Urinary bladder (tissue), 4 donors: ENCODE data around the gene GMEB2. TPM values are rescaled to one million over a fixed set of nuclear protein-coding genes. Genes with fewer than 3 reads are reported as not detected.
"Not testable (repeated sequence)": the region's sequence is repeated elsewhere in the genome, so short reads cannot be mapped to it uniquely, and the experiment has no call there.

Source experiments
- DNase-seq: peaks from one replicate; pipeline ENCODE4 v3.0.0-alpha.2; 2015; ENCODE audit errors: extremely low spot score
- H3K27ac ChIP-seq: one replicate; pipeline ENCODE4 v1.5.1; 2013; ENCODE audit warnings: low read depth, mild to moderate bottlenecking, moderate library complexity
- H3K36me3 ChIP-seq: one replicate; pipeline ENCODE4 v1.6.1; 2013; ENCODE audit warnings: mild to moderate bottlenecking, moderate library complexity; ENCODE audit not compliant: insufficient read depth
- H3K4me1 ChIP-seq: one replicate; pipeline ENCODE4 v1.6.1; 2013; ENCODE audit warnings: mild to moderate bottlenecking, moderate library complexity; ENCODE audit not compliant: insufficient read depth
- H3K4me3 ChIP-seq: one replicate; pipeline ENCODE4 v1.5.1; 2013; ENCODE audit warnings: low read depth, low read length
- WGBS: extraction: QIAGEN DNeasy Blood & Tissue Kit; methylation state at CpG from one replicate; pipeline ENCODE4 v1.1.7; 2013; 5-methylcytosine and 5-hydroxymethylcytosine counted together
- polyA plus RNA-seq: library from polyadenylated mRNA; stranded (reverse); fragments of 200-250 nt; gene quantifications from one replicate; pipeline ENCODE4 v1.2.3, GENCODE V29; 2013
- total RNA-seq: library from RNA; depleted of rRNA; stranded (reverse); fragments of >200 nt; gene quantifications from one replicate; pipeline ENCODE4 v1.2.3, GENCODE V29; 2014
- donor health status: healthy with polysubstance abuse.
- donor health status: healthy.

GMEB2 gene
- total and polyA plus RNA-seq, 2 donors: 7.7 to 12.1 TPM

- not testable (repeated sequence) for H3K4me1 ChIP-seq, H3K36me3 ChIP-seq, H3K27ac ChIP-seq, DNase-seq, H3K4me3 ChIP-seq
- 79% methylated on average over 8 of the region's 8 CpGs for WGBS
Measured at GRCh38 chr20:63601679-63602078, 25.2 kb downstream of the GMEB2 start.

- Histone ChIP-seq H3K36me3 (peaks cover 9% of the 10 kb centered on the region), H3K27ac (no peak overlapping the region), H3K4me1 (no peaks in the 10 kb centered on the region), H3K4me3 (no peak overlapping the region)
- WGBS: 90% methylated on average over 27 of the region's 27 CpGs
- no peak for DNase-seq
Measured at GRCh38 chr20:63599396-63600050, 27.4 kb downstream of the GMEB2 start.

- no peaks in the 10 kb centered on the region for H3K4me1 ChIP-seq
- H3K36me3 ChIP-seq: peaks cover 7% of the 10 kb centered on the region
- 87% methylated on average over 33 of the region's 33 CpGs for WGBS
- no peak overlapping the region for H3K27ac ChIP-seq
- no peak overlapping the region for H3K4me3 ChIP-seq
- no peak for DNase-seq
Measured at GRCh38 chr20:63598479-63599395, 28.2 kb downstream of the GMEB2 start.

GRCh38 chr20:63597651-63598478, 29.0 kb downstream of the GMEB2 start:
- Histone ChIP-seq H3K4me3 (no peak overlapping the region), H3K36me3 (peaks cover 7% of the 10 kb centered on the region), H3K27ac (no peak overlapping the region), H3K4me1 (no peaks in the 10 kb centered on the region)
- no peak for DNase-seq
- 89% methylated on average over 23 of the region's 23 CpGs for WGBS

GRCh38 chr20:63596423-63596822, 30.5 kb downstream of the GMEB2 start:
- Histone ChIP-seq H3K27ac (no peak overlapping the region), H3K4me3 (no peak overlapping the region), H3K4me1 (no peaks in the 10 kb centered on the region), H3K36me3 (peaks cover 3% of the 10 kb centered on the region)
- DNase-seq: no peak
- WGBS: 90% methylated on average over 6 of the region's 6 CpGs

- peaks cover 3% of the 10 kb centered on the region for H3K36me3 ChIP-seq
- H3K4me1 ChIP-seq: no peaks in the 10 kb centered on the region
- no peak overlapping the region for H3K27ac ChIP-seq
- DNase-seq: no peak
- 94% methylated on average over 30 of the region's 30 CpGs for WGBS
- H3K4me3 ChIP-seq: no peak overlapping the region
Measured at GRCh38 chr20:63595416-63596127, 31.3 kb downstream of the GMEB2 start.

- Histone ChIP-seq H3K4me1 (no peaks in the 10 kb centered on the region), H3K27ac (no peak overlapping the region), H3K36me3 (peaks cover 11% of the 10 kb centered on the region), H3K4me3 (no peak overlapping the region)
- 85% methylated on average over 10 of the region's 10 CpGs for WGBS
- DNase-seq: no peak
Measured at GRCh38 chr20:63594043-63594561, 32.8 kb downstream of the GMEB2 start.

GRCh38 chr20:63592661-63593060, 34.2 kb downstream of the GMEB2 start:
- Histone ChIP-seq H3K4me1 (no peaks in the 10 kb centered on the region), H3K36me3 (peaks cover 11% of the 10 kb centered on the region), H3K27ac (no peak overlapping the region), H3K4me3 (no peak overlapping the region)
- 95% methylated on average over 13 of the region's 13 CpGs for WGBS
- DNase-seq: no peak

- Histone ChIP-seq H3K27ac (no peak overlapping the region), H3K4me3 (no peak overlapping the region), H3K4me1 (no peaks in the 10 kb centered on the region), H3K36me3 (peaks cover 11% of the 10 kb centered on the region)
- DNase-seq: no peak
- WGBS: 95% methylated on average over 28 of the region's 28 CpGs
Measured at GRCh38 chr20:63591786-63592355, 35.0 kb downstream of the GMEB2 start.

GRCh38 chr20:63591147-63591533, 35.8 kb downstream of the GMEB2 start:
- Histone ChIP-seq H3K36me3 (peaks cover 11% of the 10 kb centered on the region), H3K27ac (no peak overlapping the region), H3K4me1 (no peaks in the 10 kb centered on the region), H3K4me3 (no peak overlapping the region)
- WGBS: 91% methylated on average over 4 of the region's 4 CpGs
- DNase-seq: no peak

GRCh38 chr20:63590218-63591146, 36.4 kb downstream of the GMEB2 start:
- WGBS: 94% methylated on average over 52 of the region's 52 CpGs
- Histone ChIP-seq H3K27ac (no peak overlapping the region), H3K4me1 (no peaks in the 10 kb centered on the region), H3K36me3 (peaks cover 10% of the 10 kb centered on the region), H3K4me3 (no peak overlapping the region)
- no peak for DNase-seq
